Activated CD4-positive, alpha-beta memory T cell treated with anti-CD3 and anti-CD28 coated beads for 36 hours (primary cell): ENCODE measurements around the gene NUP98. TPM values are rescaled to one million over a fixed set of nuclear protein-coding genes. Genes with fewer than 3 reads are reported as not detected.
"Not testable (repeated sequence)": the region's sequence is repeated elsewhere in the genome, so short reads cannot be mapped to it uniquely, and the experiment has no call there.

Experiments
- CTCF ChIA-PET: fragments of 350-600 bp; sonication (Branson Sonifier 250); formaldehyde crosslinking; loops from one replicate; lab custom pipeline; 2021; ENCODE audit warnings: antibody characterized with exemption, inconsistent platforms; lab: Charles Lee
- POLR2A ChIA-PET: fragments of 350-600 bp; sonication (Branson Sonifier 250); formaldehyde crosslinking; loops from one replicate; lab custom pipeline; 2021; ENCODE audit warnings: antibody characterized with exemption; lab: Charles Lee
- DNase-seq: peaks from one replicate; pipeline ENCODE4 v3.0.0-alpha.2; 2020
- H3K27ac Mint-ChIP-seq: one replicate; pipeline ENCODE4 v1.8.0; 2021; ENCODE audit warnings: mixed read lengths
- H3K27me3 Mint-ChIP-seq: one replicate; pipeline ENCODE4 v1.8.0; 2021; ENCODE audit warnings: mixed read lengths
- H3K36me3 Mint-ChIP-seq: one replicate; pipeline ENCODE4 v1.8.0; 2021; ENCODE audit warnings: mixed read lengths
- H3K4me1 Mint-ChIP-seq: one replicate; pipeline ENCODE4 v1.8.0; 2021; ENCODE audit warnings: low read depth, mixed read lengths
- H3K4me3 Mint-ChIP-seq: one replicate; pipeline ENCODE4 v1.8.0; 2021; ENCODE audit warnings: mild to moderate bottlenecking, mixed read lengths
- H3K9me3 Mint-ChIP-seq: one replicate; pipeline ENCODE4 v1.8.0; 2021; ENCODE audit warnings: mixed read lengths
- intact Hi-C: fragments of 100-400 bp; cut with micrococcal nuclease; formaldehyde crosslinking; loops from one replicate; pipeline ENCODE4 v1.15.1; 2023
- total RNA-seq, 2 experiments: library from RNA; stranded (reverse); gene quantifications; one replicate each; pipeline ENCODE4 v1.2.3, GENCODE V29; 2021

The NUP98 gene
- total RNA-seq, 2 experiments from 2014 or later, result 90.6 to 104 TPM

DNA sequence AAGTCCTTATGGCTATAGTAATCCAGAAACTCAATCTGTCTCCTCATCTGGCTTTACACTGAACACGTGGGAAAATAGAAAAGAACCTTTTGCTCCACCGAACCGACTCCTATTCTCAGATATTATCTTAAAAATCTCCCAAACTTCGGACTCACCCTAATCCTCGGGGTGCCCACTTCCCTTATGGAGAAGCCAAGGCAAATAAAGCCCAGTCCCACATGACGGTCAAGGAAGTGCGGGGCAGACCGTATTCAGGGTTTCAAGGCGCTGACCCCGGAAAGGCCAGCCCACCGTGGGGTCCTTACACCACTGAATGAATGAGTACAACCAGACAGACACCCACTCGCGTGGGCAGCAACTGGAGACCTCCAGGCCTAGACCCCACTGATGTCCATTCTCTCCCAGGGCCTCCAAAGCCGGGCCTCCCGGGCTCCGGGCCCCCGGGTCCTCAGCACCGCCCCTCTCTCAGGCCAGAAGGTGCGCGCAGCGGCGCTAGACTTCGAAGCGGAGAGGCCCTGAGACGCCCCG is 489 bp downstream of the NUP98 start:
- Mint-ChIP-seq H3K9me3 (no peaks in the 10 kb centered on the region), H3K27me3 (no peaks in the 10 kb centered on the region), H3K4me3 (peak overlapping the region; percentile 90), H3K27ac (peak overlapping the region; percentile 96), H3K4me1 (peaks cover 39% of the 10 kb centered on the region), H3K36me3 (peaks cover 26% of the 10 kb centered on the region)
- ChIA-PET CTCF (interaction anchor here (0.6 to 2.5 kb wide), 5 partner anchors 11 to 86 kb away, joined by 3 to 18 read pairs (median 3); partner anchors contain the start of gene PGAP2), POLR2A (interaction anchor here (1.1 to 3.5 kb wide), 3 partner anchors 9 to 44 kb away, joined by 3 to 18 read pairs (median 8); partner anchors contain the start of gene RHOG)
- no peak for DNase-seq
- intact Hi-C loops, result loop anchor here (1.0 to 2.0 kb wide), 5 partner anchors 11 to 808 kb away; partner anchors contain the start of genes PGAP2 and RRM1

DNA sequence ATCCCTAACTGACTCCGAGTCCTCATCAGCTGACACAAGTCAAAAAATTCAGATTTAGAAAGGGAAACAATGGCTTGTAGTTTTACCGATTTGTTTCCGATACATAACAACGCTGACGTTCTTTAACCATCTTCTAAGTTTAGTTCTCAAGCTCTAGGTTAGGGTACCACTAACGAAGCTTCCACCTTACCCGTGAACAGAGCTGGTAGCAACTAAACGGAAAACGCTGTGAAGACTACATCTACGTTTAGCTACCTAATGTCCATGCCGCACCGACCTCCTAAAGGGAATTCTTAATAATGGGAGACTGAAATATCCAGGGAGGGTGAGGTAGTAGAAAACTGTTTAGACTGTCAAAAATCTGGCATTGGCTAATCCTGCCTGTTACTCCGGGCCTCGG is 1.0 kb downstream of the NUP98 start:
- no peak for DNase-seq
- H3K9me3 Mint-ChIP-seq, result no peaks in the 10 kb centered on the region
- intact Hi-C loops, result loop anchor here (2.0 kb wide), 1 partner anchor 808 kb away; no protein-coding TSS in a partner anchor
- peaks cover 39% of the 10 kb centered on the region for H3K4me1 Mint-ChIP-seq
- H3K4me3 Mint-ChIP-seq, result peak overlapping the region; percentile 90
- no peaks in the 10 kb centered on the region for H3K27me3 Mint-ChIP-seq
- H3K36me3 Mint-ChIP-seq, result peaks cover 26% of the 10 kb centered on the region
- H3K27ac Mint-ChIP-seq, result peak overlapping the region; percentile 96
- ChIA-PET CTCF (interaction anchor here (0.8 to 2.5 kb wide), 4 partner anchors 11 to 86 kb away, joined by 3 to 18 read pairs (median 4); partner anchors contain the start of gene PGAP2), POLR2A (interaction anchor here (0.6 to 3.5 kb wide), 2 partner anchors 11 to 45 kb away, joined by 3 to 18 read pairs; partner anchors contain the start of gene RHOG)

DNA sequence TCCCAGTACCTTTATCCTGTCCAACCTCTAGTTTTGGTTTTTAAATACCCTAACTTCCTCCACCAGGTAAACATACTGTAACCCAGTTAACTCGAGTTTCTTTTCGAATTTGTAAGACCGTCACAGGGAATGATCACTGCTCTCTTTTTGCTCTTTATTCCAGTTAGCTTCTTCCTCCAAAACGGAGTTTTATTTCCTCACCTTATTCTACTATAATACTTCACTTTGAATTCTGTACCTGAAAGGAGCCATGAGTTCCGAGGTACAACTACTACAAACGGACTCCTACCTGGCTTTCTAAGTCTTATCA is 1.4 kb downstream of the NUP98 start:
- Mint-ChIP-seq H3K36me3 (peaks cover 26% of the 10 kb centered on the region), H3K4me3 (peak overlapping the region; percentile 90), H3K4me1 (peaks cover 39% of the 10 kb centered on the region), H3K27me3 (no peaks in the 10 kb centered on the region), H3K27ac (peak overlapping the region; percentile 96), H3K9me3 (no peaks in the 10 kb centered on the region)
- CTCF ChIA-PET, result interaction anchor here (0.8 to 2.5 kb wide), 3 partner anchors 12 to 87 kb away, joined by 3 to 18 read pairs (median 3); partner anchors contain the start of gene PGAP2
- no peak for DNase-seq
- intact Hi-C loops, result loop anchor here (2.0 kb wide), 1 partner anchor 807 kb away; no protein-coding TSS in a partner anchor
- POLR2A ChIA-PET, result interaction anchor here (0.6 to 3.5 kb wide), 2 partner anchors 11 to 45 kb away, joined by 3 to 18 read pairs; partner anchors contain the start of gene RHOG

DNA sequence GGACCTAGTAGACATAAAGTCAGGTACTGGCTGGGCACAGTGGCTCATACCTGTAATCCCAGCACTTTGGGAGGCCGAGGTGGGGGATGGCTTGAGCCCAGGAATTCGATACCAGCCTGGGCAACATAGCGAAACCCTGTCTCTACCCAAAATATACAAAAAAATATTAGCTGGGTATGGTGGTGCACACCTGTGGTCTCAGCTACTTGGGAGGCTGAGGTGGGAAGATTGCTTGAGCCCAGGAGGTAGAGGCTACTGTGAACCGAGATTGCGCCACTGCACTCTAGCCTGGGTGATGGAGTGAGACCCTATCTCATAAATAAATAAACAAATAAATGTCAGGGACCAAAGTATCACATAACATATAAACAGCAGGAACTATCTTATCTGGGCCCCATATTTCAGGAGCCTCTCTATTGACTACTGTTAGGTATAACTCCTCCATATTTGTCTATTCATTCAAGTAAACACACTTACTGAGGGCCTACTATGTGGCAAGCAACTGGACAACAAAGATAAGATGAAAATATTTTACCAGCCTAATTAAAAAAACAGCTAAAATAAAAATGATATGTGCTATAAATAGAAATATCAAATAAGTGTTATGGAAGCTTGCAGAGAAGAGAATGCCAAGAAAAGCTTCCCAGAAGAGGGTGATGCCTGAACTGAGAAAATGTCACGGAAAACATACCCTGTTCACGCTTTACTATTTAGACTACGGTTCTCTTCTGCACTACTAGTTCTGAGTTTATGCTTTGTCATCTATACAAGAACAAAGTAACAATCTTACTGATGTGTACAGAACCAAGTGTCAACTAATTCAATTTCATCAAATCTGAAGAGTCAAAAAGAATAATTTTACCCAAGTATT is 2.0 kb downstream of the NUP98 start:
- Mint-ChIP-seq H3K27me3 (no peaks in the 10 kb centered on the region), H3K36me3 (peaks cover 26% of the 10 kb centered on the region), H3K4me1 (peaks cover 41% of the 10 kb centered on the region), H3K27ac (peak overlapping the region; percentile 96), H3K9me3 (no peaks in the 10 kb centered on the region), H3K4me3 (peak overlapping the region; percentile 90)
- ChIA-PET CTCF (interaction anchor here (0.6 to 2.5 kb wide), 3 partner anchors 11 to 87 kb away, joined by 3 to 18 read pairs (median 3); partner anchors contain the start of gene PGAP2), POLR2A (interaction anchor here (3.5 kb wide), 1 partner anchor 10 kb away, joined by 18 read pairs; no protein-coding TSS in a partner anchor)
- DNase-seq, result no peak
- intact Hi-C loops, result loop anchor here (2.0 kb wide), 1 partner anchor 807 kb away; no protein-coding TSS in a partner anchor

DNA sequence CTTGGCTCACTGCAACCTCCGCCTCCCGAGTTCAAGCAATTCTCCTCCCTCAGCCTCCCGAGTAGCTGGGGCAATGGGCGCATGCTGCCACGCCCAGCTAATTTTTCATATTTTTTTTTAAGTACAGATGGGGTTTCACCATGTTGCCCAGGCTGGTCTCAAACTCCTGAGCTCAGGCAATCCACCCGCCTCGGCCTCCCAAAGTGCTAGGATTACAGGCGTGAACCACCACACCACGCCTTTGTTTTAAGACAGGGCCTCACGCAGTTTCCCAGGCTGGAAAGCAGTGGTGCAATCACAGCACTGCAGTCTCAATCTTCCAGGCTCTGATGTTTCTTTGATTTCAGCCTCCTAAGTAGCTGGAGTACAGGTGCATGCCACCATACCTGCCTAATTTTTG is 3.0 kb downstream of the NUP98 start:
- H3K27ac Mint-ChIP-seq, POLR2A ChIA-PET, H3K27me3 Mint-ChIP-seq, H3K9me3 Mint-ChIP-seq, H3K4me3 Mint-ChIP-seq, intact Hi-C loops, DNase-seq: not testable (repeated sequence)
- CTCF ChIA-PET, result interaction anchor here (2.5 kb wide), 1 partner anchor 14 kb away, joined by 18 read pairs; the partner anchor contains the start of gene PGAP2
- Mint-ChIP-seq H3K36me3 (peaks cover 26% of the 10 kb centered on the region), H3K4me1 (peaks cover 48% of the 10 kb centered on the region)

DNA sequence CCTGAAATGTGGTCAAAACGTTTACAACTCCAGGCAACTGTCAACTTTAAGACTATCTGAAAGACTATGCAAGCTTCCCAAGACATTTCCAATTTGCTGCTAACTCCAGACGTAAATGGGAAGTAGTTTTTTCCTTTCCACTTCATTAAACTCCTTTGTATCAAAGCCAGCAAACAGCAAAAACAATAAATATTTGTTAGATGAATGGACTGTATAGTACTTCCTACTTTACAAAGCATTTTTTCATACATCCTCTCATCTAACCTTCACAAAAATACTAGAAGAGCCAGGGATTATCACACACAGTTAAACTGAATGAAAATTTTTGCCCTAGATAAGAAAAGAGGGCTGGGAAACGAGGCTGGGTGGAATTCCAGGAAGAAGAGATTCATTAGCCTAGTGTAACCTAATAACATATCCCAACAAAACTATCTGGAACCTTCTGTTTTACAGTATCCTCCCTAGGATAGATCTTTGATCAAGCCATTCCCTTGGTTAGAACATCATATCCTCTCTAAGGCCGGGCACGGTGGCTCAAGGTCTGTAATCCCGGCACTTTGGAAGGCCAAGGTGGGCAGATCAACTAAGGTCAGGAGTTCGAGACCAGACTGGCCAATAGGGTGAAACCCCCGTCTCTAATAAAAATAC is 10.4 kb downstream of the NUP98 start:
- Mint-ChIP-seq H3K36me3 (peaks cover 9% of the 10 kb centered on the region), H3K4me3 (no peak overlapping the region), H3K27ac (no peak overlapping the region), H3K9me3 (no peaks in the 10 kb centered on the region), H3K27me3 (no peaks in the 10 kb centered on the region), H3K4me1 (peaks cover 76% of the 10 kb centered on the region)
- no peak for DNase-seq
- intact Hi-C loops, result no loop called here
- POLR2A ChIA-PET, result interaction anchor here (1.0 kb wide), 1 partner anchor 11 kb away, joined by 3 read pairs; the partner anchor contains the start of gene NUP98
- CTCF ChIA-PET, result interaction anchor here (4.3 kb wide), 1 partner anchor 21 kb away, joined by 36 read pairs; the partner anchor contains the start of gene PGAP2

DNA sequence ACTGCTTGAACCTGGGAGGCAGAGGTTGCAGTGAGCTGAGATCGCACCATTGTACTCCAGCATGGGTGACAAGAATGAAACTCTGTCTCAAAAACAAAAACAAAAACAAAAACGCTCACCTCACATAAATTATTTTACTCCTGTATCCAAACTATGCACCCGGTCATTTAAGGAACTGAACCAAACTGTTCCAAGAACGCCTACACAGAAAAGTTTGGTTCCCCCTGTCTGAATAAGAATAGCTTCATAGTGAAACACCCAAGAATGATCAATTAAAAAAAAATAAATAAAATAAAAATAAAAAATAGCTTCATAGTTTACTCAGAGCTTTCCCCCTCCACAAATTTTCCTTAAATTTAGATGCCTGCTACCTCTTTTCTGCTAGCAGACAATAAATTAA is 13.7 kb downstream of the NUP98 start:
- no peaks in the 10 kb centered on the region for H3K27me3 Mint-ChIP-seq
- POLR2A ChIA-PET, result interaction anchor here (1.0 to 2.9 kb wide), 2 partner anchors 13 to 27 kb away, joined by 3 to 18 read pairs; partner anchors contain the start of gene NUP98
- H3K27ac Mint-ChIP-seq, result no peak overlapping the region
- H3K4me1 Mint-ChIP-seq, result peaks cover 70% of the 10 kb centered on the region
- no peaks in the 10 kb centered on the region for H3K9me3 Mint-ChIP-seq
- no peak for DNase-seq
- peaks cover 27% of the 10 kb centered on the region for H3K36me3 Mint-ChIP-seq
- CTCF ChIA-PET, result interaction anchor here (1.0 to 4.3 kb wide), 3 partner anchors 16 to 289 kb away, joined by 3 to 36 read pairs (median 12); partner anchors contain the start of gene PGAP2
- intact Hi-C loops, result no loop called here
- no peak overlapping the region for H3K4me3 Mint-ChIP-seq

DNA sequence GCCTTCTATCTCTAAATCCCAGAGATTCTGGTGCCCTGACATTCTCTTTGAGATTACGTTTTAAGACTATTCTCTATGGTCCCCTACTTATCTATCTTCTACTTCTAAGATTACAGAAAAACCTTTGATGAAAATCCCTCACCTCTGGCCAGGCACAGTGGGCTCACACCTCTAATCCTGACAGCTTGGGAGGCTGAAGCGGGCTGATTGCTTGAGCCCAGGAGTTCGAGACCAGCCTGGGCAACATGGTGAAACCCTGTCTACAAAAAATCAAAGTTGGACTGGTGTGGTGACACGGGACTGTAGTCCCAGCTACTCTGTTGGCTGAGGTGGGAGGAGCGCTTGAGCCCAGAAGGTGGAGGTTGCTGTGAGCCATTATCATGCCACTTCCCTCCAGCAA is 14.4 kb downstream of the NUP98 start:
- no peak overlapping the region for H3K4me3 Mint-ChIP-seq
- DNase-seq, result no peak
- intact Hi-C loops, result no loop called here
- no peaks in the 10 kb centered on the region for H3K27me3 Mint-ChIP-seq
- CTCF ChIA-PET, result interaction anchor here (4.3 to 4.5 kb wide), 2 partner anchors 25 kb away, joined by 22 to 36 read pairs; partner anchors contain the start of gene PGAP2
- H3K4me1 Mint-ChIP-seq, result peaks cover 68% of the 10 kb centered on the region
- H3K36me3 Mint-ChIP-seq, result peaks cover 31% of the 10 kb centered on the region
- H3K27ac Mint-ChIP-seq, result peak overlapping the region; percentile 18
- POLR2A ChIA-PET, result no interaction called here
- H3K9me3 Mint-ChIP-seq, result no peaks in the 10 kb centered on the region

DNA sequence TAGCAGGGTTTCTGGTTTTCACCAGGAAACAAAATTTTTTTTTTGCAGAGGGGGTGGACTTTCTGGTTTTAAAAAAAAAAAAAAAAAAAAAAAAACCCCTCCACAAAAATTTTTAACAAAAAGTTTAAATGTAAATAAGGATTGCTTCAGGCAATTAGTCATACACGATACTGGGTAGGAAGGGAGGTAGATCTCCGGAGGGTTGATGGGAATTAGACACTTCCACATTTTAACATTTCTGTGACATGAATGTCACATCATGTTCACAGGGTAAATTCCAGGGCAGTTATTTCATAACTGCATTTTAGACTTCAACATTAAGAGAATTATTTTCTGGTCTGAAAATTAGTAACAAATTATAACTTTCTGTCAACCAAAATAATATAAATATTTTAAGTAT is 15.9 kb downstream of the NUP98 start:
- no peak overlapping the region for H3K4me3 Mint-ChIP-seq
- H3K27ac Mint-ChIP-seq, result peak overlapping the region; percentile 33
- no peaks in the 10 kb centered on the region for H3K27me3 Mint-ChIP-seq
- intact Hi-C loops, result no loop called here
- CTCF ChIA-PET, result interaction anchor here (1.3 to 4.5 kb wide), 3 partner anchors 26 to 291 kb away, joined by 3 to 22 read pairs (median 5); partner anchors contain the start of gene PGAP2
- no peaks in the 10 kb centered on the region for H3K9me3 Mint-ChIP-seq
- POLR2A ChIA-PET, result no interaction called here
- H3K4me1 Mint-ChIP-seq, result peaks cover 54% of the 10 kb centered on the region
- peaks cover 34% of the 10 kb centered on the region for H3K36me3 Mint-ChIP-seq
- no peak for DNase-seq

DNA sequence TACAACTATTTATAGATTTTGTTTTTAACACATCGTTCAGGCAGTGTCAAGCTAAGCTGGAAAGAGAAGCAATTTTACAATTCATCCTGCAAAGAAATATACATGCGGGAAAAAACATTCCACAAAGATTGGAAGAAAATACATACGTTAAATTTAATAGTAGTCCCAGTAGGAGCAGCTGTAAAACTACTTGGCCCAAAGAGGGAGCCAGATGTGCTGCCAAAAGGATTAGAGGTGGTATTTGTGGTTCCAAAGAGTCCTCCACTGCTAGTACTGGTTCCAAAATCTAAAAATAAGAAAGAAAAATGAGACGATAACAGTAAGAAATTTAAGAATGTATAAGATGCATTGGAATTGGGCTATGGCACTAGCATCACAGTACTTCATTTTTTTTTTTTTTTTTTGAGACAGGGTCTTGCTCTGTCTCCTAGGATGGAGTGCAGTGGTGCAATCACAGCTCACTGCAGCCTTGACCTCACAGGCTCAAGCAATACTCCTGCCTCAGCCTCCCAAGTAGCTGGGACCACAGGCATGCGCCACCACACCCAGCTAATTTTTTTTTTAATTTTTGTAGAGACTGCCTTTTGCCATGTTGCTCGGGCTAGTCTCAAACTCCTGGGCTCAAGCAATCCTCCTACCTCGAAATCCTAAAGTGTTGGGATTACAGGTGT is 21.5 kb downstream of the NUP98 start:
- Mint-ChIP-seq H3K27ac (no peak overlapping the region), H3K27me3 (no peaks in the 10 kb centered on the region), H3K36me3 (peaks cover 54% of the 10 kb centered on the region), H3K9me3 (no peaks in the 10 kb centered on the region), H3K4me3 (no peak overlapping the region), H3K4me1 (peaks cover 3% of the 10 kb centered on the region)
- CTCF ChIA-PET, result interaction anchor here (2.4 kb wide), 1 partner anchor 33 kb away, joined by 11 read pairs; the partner anchor contains the start of gene PGAP2
- intact Hi-C loops, result no loop called here
- POLR2A ChIA-PET, result interaction anchor here (0.7 kb wide), 1 partner anchor 603 kb away, joined by 5 read pairs; no protein-coding TSS in a partner anchor
- no peak for DNase-seq
